ENCODE measurements around the gene S100Z.

S100Z gene

DNA sequence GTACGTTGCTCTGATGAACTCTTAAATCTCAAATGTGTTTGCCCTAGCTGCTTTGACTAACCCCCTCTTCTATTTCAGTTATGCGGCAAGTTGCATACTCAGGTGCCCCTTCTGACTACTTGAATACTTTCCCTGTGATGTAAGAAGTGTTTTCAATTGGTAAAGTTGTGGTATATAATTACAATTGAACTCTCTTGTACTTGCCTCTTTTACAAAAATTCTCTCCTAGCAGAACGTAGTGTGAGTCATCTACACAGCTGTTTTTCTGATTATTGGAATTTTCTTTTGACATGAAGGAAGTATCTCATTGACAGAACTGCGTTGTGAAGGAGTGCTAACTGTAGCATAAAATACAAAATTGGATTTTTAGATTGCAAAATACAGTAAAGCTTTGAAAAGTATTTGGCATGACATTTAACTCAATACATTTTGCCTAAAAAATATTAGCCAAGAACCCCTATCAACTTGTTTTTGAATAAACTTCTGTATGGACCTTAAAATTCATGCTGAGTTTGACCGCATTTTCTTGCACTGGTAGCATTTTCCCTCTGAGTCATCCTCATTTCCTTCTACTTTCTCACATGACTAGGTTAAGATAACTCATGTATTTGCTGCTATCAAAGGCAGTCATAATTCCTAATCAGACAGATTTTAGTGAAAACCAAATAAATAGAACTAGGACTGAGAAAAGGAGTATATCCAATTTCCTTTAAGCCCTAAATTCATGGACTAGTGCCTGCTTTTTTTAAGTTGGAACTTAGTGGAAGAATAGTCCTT, 109.4 kb downstream of the S100Z start (continued):
- no peak for TF ChIP-seq ZNF549 (tag by site-specific recombination; IDR thresholded peaks at IDR 0.05)
- 0 out of 2 replicates have a peak, but pooled peaks have one; percentile 41 for TF ChIP-seq ZFP37 (tag by site-specific recombination; IDR thresholded peaks at IDR 0.05)
- TF ChIP-seq HOXC10 (CRISPR knock-in tag; IDR thresholded peaks at IDR 0.05): no peak
- no peak for TF ChIP-seq OVOL3 (tag by site-specific recombination; IDR thresholded peaks at IDR 0.05)
- no peak for TF ChIP-seq ZSCAN23 (tag by site-specific recombination; IDR thresholded peaks at IDR 0.05)
- TF ChIP-seq ZNF660 (tag by site-specific recombination; IDR thresholded peaks at IDR 0.05): no peak
- TF ChIP-seq, protein P1, sequence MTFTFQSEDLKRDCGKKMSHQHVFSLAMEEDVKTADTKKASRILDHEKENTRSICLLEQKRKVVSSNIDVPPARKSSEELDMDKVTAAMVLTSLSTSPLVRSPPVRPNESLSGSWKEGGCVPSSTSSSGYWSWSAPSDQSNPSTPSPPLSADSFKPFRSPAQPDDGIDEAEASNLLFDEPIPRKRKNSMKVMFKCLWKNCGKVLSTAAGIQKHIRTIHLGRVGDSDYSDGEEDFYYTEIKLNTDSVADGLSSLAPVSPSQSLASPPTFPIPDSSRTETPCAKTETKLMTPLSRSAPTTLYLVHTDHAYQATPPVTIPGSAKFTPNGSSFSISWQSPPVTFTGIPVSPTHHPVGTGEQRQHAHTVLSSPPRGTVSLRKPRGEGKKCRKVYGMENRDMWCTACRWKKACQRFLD (tag by site-specific recombination; IDR thresholded peaks at IDR 0.05): no peak
- TF ChIP-seq, protein P2, sequence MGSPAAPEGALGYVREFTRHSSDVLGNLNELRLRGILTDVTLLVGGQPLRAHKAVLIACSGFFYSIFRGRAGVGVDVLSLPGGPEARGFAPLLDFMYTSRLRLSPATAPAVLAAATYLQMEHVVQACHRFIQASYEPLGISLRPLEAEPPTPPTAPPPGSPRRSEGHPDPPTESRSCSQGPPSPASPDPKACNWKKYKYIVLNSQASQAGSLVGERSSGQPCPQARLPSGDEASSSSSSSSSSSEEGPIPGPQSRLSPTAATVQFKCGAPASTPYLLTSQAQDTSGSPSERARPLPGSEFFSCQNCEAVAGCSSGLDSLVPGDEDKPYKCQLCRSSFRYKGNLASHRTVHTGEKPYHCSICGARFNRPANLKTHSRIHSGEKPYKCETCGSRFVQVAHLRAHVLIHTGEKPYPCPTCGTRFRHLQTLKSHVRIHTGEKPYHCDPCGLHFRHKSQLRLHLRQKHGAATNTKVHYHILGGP (tag by site-specific recombination; IDR thresholded peaks at IDR 0.05): 0 out of 2 replicates have a peak, but pooled peaks have one; percentile 4
- no peak for TF ChIP-seq ZNF585B (tag by site-specific recombination; IDR thresholded peaks at IDR 0.05)
- TF ChIP-seq, protein P3, sequence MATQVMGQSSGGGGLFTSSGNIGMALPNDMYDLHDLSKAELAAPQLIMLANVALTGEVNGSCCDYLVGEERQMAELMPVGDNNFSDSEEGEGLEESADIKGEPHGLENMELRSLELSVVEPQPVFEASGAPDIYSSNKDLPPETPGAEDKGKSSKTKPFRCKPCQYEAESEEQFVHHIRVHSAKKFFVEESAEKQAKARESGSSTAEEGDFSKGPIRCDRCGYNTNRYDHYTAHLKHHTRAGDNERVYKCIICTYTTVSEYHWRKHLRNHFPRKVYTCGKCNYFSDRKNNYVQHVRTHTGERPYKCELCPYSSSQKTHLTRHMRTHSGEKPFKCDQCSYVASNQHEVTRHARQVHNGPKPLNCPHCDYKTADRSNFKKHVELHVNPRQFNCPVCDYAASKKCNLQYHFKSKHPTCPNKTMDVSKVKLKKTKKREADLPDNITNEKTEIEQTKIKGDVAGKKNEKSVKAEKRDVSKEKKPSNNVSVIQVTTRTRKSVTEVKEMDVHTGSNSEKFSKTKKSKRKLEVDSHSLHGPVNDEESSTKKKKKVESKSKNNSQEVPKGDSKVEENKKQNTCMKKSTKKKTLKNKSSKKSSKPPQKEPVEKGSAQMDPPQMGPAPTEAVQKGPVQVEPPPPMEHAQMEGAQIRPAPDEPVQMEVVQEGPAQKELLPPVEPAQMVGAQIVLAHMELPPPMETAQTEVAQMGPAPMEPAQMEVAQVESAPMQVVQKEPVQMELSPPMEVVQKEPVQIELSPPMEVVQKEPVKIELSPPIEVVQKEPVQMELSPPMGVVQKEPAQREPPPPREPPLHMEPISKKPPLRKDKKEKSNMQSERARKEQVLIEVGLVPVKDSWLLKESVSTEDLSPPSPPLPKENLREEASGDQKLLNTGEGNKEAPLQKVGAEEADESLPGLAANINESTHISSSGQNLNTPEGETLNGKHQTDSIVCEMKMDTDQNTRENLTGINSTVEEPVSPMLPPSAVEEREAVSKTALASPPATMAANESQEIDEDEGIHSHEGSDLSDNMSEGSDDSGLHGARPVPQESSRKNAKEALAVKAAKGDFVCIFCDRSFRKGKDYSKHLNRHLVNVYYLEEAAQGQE (tag by site-specific recombination; IDR thresholded peaks at IDR 0.05): no peak
- TF ChIP-seq, protein P4, sequence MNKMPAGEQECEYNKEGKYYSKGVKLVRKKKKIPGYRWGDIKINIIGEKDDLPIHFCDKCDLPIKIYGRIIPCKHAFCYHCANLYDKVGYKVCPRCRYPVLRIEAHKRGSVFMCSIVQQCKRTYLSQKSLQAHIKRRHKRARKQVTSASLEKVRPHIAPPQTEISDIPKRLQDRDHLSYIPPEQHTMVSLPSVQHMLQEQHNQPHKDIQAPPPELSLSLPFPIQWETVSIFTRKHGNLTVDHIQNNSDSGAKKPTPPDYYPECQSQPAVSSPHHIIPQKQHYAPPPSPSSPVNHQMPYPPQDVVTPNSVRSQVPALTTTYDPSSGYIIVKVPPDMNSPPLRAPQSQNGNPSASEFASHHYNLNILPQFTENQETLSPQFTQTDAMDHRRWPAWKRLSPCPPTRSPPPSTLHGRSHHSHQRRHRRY (tag by site-specific recombination; IDR thresholded peaks at IDR 0.05): no peak
- TF ChIP-seq ZNF223 (tag by site-specific recombination; IDR thresholded peaks at IDR 0.05): no peak
- TF ChIP-seq ZNF366 (tag by site-specific recombination; conservative IDR thresholded peaks at IDR 0.05): no peak
- TF ChIP-seq, protein P5, sequence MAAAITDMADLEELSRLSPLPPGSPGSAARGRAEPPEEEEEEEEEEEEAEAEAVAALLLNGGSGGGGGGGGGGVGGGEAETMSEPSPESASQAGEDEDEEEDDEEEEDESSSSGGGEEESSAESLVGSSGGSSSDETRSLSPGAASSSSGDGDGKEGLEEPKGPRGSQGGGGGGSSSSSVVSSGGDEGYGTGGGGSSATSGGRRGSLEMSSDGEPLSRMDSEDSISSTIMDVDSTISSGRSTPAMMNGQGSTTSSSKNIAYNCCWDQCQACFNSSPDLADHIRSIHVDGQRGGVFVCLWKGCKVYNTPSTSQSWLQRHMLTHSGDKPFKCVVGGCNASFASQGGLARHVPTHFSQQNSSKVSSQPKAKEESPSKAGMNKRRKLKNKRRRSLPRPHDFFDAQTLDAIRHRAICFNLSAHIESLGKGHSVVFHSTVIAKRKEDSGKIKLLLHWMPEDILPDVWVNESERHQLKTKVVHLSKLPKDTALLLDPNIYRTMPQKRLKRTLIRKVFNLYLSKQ (tag by site-specific recombination; IDR thresholded peaks at IDR 0.05; ENCODE audit: borderline replicate concordance): no peak
- no peak for TF ChIP-seq ZNF830 (tag by site-specific recombination; IDR thresholded peaks at IDR 0.05; ENCODE audit: low read depth)
- TF ChIP-seq RBAK (tag by site-specific recombination; IDR thresholded peaks at IDR 0.05): no peak
- peak; percentile 23; the same call in 1 of the 2 replicates for TF ChIP-seq OSR2 (tag by site-specific recombination; IDR thresholded peaks at IDR 0.05)
- TF ChIP-seq ZNF423 (tag by site-specific recombination; IDR thresholded peaks at IDR 0.05): no peak
- TF ChIP-seq ZNF776 (tag by site-specific recombination; IDR thresholded peaks at IDR 0.05; ENCODE audit: borderline replicate concordance): no peak
- no peak for TF ChIP-seq FEZF1 (tag by site-specific recombination; IDR thresholded peaks at IDR 0.05)
- TF ChIP-seq ZBTB20 (tag by site-specific recombination; IDR thresholded peaks at IDR 0.05): no peak
